ENCODE measurements around the gene PAH.

PAH gene

DNA sequence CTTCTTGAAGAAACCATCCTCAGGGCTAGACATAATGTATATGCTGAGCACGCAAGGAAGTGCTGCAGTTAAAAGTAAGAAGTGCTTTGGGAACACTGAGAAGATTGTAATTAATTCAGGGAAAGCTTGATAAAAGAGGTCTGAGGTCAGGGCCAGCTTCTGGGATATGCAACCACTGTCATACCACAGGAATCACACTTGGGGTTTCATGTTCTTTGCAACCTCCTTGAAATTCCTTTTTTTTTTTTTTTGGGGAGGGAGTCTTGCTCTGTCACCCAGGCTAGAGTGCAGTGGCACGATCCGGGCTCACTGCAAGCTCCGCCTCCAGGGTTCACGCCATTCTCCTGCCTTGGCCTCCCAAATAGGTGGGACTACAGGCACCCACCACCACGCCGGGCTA, 6.9 kb downstream of the PAH start:
- H3K4me3 ChIP-seq (ENCODE audit: low read length): no peak overlapping the region
- H3K36me3 ChIP-seq (ENCODE audit: control insufficient read depth, insufficient read depth, low read length): no peaks in the 10 kb centered on the region
- H3K9ac ChIP-seq (ENCODE audit: low read length): no peak overlapping the region
- no peaks in the 10 kb centered on the region for H3K4me1 ChIP-seq (ENCODE audit: control insufficient read depth, insufficient read depth, low read length)
- H3K27ac ChIP-seq (ENCODE audit: low read depth, low read length): no peak overlapping the region
- no peaks in the 10 kb centered on the region for H3K27me3 ChIP-seq (ENCODE audit: control insufficient read depth, insufficient read depth, low read length)

DNA sequence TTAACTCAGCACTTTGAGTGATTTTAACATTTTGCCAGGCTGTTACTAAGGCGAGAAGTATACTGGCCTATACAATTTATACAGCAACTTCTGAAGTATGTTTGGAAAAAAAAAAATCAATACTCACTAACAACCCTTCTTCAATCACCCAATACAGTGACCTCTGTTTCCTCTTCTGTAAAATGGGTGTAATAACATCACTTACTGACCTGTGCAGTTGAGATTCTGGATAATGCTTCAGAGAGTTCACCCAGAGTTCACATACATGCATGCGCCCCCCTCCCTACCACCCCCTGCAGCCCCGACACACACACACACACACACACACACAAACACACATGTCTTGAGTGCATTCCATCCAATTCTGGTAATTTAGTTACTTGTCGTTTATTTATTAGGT, 9.1 kb downstream of the PAH start:
- Histone ChIP-seq H3K36me3 (ENCODE audit: control insufficient read depth, insufficient read depth, low read length) (no peaks in the 10 kb centered on the region), H3K4me3 (ENCODE audit: low read length) (no peak overlapping the region), H3K27me3 (ENCODE audit: control insufficient read depth, insufficient read depth, low read length) (no peaks in the 10 kb centered on the region), H3K9ac (ENCODE audit: low read length) (no peak overlapping the region), H3K4me1 (ENCODE audit: control insufficient read depth, insufficient read depth, low read length) (no peaks in the 10 kb centered on the region), H3K27ac (ENCODE audit: low read depth, low read length) (no peak overlapping the region)

DNA sequence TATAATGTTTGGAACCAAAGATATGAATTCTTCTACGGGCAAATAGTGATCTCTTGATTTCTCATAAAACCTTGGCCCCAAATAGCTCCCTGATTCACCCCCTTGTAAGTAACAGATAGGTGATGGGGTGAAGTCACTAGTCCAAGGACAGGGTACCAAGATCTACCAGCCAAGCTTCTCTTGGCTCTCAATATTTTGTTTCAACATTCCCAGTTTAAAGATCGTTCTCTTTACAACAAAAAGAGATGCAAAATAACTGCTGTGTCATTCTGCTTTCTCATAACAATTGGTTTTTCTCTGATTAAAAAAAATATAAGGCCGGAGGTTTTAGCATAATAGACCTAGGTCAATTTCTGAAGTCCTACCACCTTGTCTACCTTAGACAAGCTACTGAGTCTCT, 11.8 kb downstream of the PAH start:
- no peak overlapping the region for H3K9ac ChIP-seq (ENCODE audit: low read length)
- H3K27me3 ChIP-seq (ENCODE audit: control insufficient read depth, insufficient read depth, low read length): no peaks in the 10 kb centered on the region
- no peak overlapping the region for H3K27ac ChIP-seq (ENCODE audit: low read depth, low read length)

DNA sequence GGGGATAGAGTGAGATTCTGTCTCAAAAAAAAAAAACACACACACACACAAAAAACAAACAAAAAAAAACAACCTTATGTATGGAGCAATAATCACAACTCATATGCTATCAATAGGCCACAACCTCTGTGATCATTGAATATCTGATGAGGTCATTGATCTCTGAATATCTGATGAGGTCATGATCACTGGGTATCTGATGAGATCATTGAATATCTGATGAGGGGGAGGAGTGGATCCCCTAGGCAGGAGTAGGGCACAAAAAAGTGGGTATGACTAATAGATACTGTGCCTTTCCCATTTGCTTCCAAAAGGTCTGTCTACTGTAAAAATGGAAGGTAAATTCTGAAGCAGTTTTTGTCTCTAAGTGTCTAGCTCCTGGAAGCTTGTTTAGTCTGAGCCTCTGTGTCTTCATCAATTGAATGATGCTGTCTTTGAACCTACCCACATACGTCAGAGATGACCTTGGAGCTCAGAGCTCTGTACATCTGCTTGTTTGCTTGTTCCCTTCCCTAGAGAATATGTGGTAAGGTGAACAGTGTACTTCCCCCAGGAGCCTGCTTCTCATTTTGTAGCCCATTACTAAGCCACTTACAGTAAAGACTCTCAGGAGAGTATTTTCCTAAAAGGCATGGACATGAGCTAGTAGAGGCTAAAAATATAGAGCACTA, 13.6 kb downstream of the PAH start:
- no peak overlapping the region for H3K9ac ChIP-seq (ENCODE audit: low read length)
- no peaks in the 10 kb centered on the region for H3K36me3 ChIP-seq (ENCODE audit: control insufficient read depth, insufficient read depth, low read length)
- H3K4me1 ChIP-seq (ENCODE audit: control insufficient read depth, insufficient read depth, low read length): no peaks in the 10 kb centered on the region
- H3K4me3 ChIP-seq (ENCODE audit: low read length): no peak overlapping the region
- no peak overlapping the region for H3K27ac ChIP-seq (ENCODE audit: low read depth, low read length)
- no peaks in the 10 kb centered on the region for H3K27me3 ChIP-seq (ENCODE audit: control insufficient read depth, insufficient read depth, low read length)

More for the DNA sequence above, 11.8 kb downstream of the PAH start:
- H3K36me3 ChIP-seq (ENCODE audit: control insufficient read depth, insufficient read depth, low read length): no peaks in the 10 kb centered on the region
- H3K4me1 ChIP-seq (ENCODE audit: control insufficient read depth, insufficient read depth, low read length): no peaks in the 10 kb centered on the region
- H3K4me3 ChIP-seq (ENCODE audit: low read length): no peak overlapping the region

DNA sequence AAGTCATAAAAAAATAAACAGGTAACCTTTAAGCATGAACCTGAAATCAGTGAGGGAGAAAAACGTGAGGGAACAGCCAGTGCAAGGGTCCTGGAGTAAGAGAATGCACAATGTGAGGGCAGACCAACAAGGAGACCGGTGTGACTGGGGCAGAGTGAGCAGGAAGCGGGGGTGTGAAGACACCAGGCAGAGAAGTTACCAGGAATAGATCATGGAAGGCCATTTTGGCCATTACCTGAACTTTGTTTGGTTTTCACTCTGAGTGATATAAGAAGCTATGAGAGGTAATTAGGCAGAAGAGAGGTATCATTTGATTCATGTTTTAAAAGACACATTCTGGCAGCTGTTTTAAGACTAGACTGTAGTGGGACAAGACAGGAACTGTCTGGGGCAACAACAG, 15.0 kb downstream of the PAH start:
- Histone ChIP-seq H3K27ac (ENCODE audit: low read depth, low read length) (no peak overlapping the region), H3K9ac (ENCODE audit: low read length) (no peak overlapping the region), H3K4me3 (ENCODE audit: low read length) (no peak overlapping the region), H3K27me3 (ENCODE audit: control insufficient read depth, insufficient read depth, low read length) (no peaks in the 10 kb centered on the region), H3K36me3 (ENCODE audit: control insufficient read depth, insufficient read depth, low read length) (no peaks in the 10 kb centered on the region), H3K4me1 (ENCODE audit: control insufficient read depth, insufficient read depth, low read length) (no peaks in the 10 kb centered on the region)

DNA sequence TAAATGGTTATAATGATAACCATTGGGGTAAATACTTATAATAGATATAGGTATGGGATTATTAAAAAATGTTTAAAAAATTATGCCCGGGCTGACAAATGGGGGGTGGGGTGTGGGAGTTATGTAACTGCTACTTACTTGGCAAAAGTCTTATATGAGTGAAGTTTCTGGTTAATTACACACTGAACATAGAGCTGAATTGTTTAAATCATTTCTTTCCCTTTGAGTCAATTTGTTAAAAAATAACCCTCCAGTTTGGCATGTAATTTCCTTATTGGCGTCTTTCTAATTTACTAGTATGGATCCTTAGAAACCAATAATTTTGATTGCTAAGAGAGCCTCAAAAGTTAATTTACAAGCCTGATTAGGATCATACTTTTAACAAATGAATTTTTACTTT, 16.7 kb downstream of the PAH start:
- no peaks in the 10 kb centered on the region for H3K36me3 ChIP-seq (ENCODE audit: control insufficient read depth, insufficient read depth, low read length)
- no peak overlapping the region for H3K4me3 ChIP-seq (ENCODE audit: low read length)
- no peak overlapping the region for H3K27ac ChIP-seq (ENCODE audit: low read depth, low read length)
- no peak overlapping the region for H3K9ac ChIP-seq (ENCODE audit: low read length)
- H3K4me1 ChIP-seq (ENCODE audit: control insufficient read depth, insufficient read depth, low read length): no peaks in the 10 kb centered on the region
- no peaks in the 10 kb centered on the region for H3K27me3 ChIP-seq (ENCODE audit: control insufficient read depth, insufficient read depth, low read length)

DNA sequence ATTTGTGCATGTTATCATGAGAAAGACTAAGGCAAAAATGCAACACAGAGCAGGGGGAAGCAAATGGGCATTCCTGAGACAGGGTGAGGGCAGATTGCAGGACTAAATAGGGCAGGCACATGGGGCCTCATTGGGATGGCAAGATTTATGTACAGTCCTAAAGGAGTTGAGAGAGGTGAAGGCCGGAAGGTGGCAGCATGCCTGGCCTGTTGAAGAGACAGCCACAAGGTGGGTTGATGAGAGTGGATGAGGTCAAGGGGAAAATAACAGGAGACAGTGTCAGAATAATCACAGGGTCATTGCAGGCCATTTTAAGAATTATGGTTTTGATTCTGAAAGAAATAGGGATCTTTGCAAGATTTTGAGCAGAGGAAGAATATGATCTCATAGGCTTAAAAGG, 21.0 kb downstream of the PAH start:
- Histone ChIP-seq H3K4me3 (ENCODE audit: low read length) (no peak overlapping the region), H3K9ac (ENCODE audit: low read length) (no peak overlapping the region), H3K27me3 (ENCODE audit: control insufficient read depth, insufficient read depth, low read length) (no peaks in the 10 kb centered on the region), H3K4me1 (ENCODE audit: control insufficient read depth, insufficient read depth, low read length) (no peaks in the 10 kb centered on the region), H3K36me3 (ENCODE audit: control insufficient read depth, insufficient read depth, low read length) (no peaks in the 10 kb centered on the region), H3K27ac (ENCODE audit: low read depth, low read length) (no peak overlapping the region)

DNA sequence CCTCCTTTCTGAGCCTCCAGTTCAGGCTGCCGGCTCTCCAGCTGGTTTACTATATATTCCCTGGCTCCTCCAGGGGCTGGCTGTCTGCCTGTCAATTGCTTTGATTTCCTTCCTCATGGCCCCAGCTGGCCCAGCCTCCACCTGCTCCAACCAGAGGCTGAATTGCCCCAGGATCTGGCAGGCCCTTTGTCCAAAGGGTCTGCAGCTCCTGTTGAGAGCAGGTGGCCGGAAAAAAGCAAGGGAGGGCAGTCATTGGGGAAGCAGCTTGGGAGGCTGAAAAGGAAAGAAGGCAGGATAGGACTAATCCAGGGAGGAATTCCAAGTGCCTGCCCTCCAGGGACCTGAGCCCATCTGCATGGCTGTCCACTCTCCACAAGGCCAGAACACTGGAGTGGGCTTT, 25.3 kb downstream of the PAH start:
- H3K4me3 ChIP-seq (ENCODE audit: low read length): no peak overlapping the region
- H3K4me1 ChIP-seq (ENCODE audit: control insufficient read depth, insufficient read depth, low read length): no peaks in the 10 kb centered on the region
- no peaks in the 10 kb centered on the region for H3K36me3 ChIP-seq (ENCODE audit: control insufficient read depth, insufficient read depth, low read length)
- no peak overlapping the region for H3K27ac ChIP-seq (ENCODE audit: low read depth, low read length)
- no peaks in the 10 kb centered on the region for H3K27me3 ChIP-seq (ENCODE audit: control insufficient read depth, insufficient read depth, low read length)
- no peak overlapping the region for H3K9ac ChIP-seq (ENCODE audit: low read length)

DNA sequence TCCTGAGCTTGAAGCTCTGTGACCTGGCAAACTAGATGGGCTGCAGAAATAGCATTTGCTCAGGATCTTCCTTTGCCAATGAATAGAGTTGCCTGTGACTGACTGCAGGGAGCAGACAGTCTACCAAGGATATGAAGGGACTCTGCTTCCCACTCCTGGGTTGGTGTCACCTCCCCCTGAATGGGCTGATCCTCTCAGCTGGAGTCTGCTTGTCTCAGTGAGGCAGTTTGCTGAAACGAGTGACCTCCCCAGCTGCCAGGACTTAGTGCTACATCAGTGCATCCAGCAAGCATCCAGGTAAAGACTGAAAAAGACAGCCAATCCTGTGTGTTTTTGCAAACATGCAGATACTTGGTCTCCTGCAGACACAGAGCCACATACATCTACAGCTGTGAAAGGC, 28.5 kb downstream of the PAH start:
- no peaks in the 10 kb centered on the region for H3K36me3 ChIP-seq (ENCODE audit: control insufficient read depth, insufficient read depth, low read length)
- H3K4me1 ChIP-seq (ENCODE audit: control insufficient read depth, insufficient read depth, low read length): no peaks in the 10 kb centered on the region
- no peak overlapping the region for H3K9ac ChIP-seq (ENCODE audit: low read length)
- no peak overlapping the region for H3K4me3 ChIP-seq (ENCODE audit: low read length)
- no peak overlapping the region for H3K27ac ChIP-seq (ENCODE audit: low read depth, low read length)
- no peaks in the 10 kb centered on the region for H3K27me3 ChIP-seq (ENCODE audit: control insufficient read depth, insufficient read depth, low read length)

DNA sequence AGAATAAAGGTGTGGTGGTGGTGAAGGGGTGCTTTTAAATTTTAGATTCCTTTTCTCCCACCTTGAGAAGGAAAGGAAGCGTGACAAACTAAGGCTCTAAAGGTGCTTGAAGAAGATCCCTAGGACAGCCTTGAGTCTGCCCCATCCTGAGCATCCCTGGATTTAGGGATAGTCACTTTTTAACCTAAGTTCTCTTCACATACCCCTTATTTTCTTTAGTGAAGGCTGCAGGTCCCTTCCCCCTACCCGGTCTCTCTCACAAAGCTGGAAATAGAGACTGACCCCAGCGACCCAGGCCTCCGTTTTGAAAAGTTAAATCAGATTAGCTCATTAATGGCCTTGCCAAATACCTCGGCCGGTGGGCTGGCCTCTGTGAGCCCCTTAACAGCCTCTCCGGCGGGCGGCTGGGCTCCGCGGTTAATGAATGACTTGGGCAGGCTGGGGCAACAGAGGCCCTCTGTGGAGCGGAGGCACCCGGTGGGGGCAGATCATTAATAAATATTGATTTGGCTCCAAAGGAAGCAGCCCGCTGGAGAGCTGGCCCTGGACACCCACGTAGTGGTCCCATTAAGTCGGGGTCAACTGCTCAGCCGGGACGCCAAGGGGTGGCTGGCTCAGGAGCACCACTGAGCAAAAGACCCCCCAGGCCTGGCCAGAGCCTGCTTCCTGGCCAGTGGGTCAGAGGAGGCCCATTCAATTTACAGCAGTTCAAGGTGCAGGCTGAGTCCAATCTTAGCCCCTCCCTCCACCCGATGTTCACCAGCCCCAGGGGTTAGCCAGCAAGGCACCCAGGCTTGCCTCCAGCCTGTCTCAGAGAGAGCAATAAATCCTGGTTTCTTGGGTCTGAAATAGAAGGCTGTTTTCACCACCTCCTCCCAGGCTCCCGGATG, 31.8 kb downstream of the PAH start:
- H3K4me1 ChIP-seq (ENCODE audit: control insufficient read depth, insufficient read depth, low read length): no peaks in the 10 kb centered on the region
- no peaks in the 10 kb centered on the region for H3K36me3 ChIP-seq (ENCODE audit: control insufficient read depth, insufficient read depth, low read length)
- no peaks in the 10 kb centered on the region for H3K27me3 ChIP-seq (ENCODE audit: control insufficient read depth, insufficient read depth, low read length)
- H3K9ac ChIP-seq (ENCODE audit: low read length): no peak overlapping the region
- no peak overlapping the region for H3K4me3 ChIP-seq (ENCODE audit: low read length)
- no peak overlapping the region for H3K27ac ChIP-seq (ENCODE audit: low read depth, low read length)

DNA sequence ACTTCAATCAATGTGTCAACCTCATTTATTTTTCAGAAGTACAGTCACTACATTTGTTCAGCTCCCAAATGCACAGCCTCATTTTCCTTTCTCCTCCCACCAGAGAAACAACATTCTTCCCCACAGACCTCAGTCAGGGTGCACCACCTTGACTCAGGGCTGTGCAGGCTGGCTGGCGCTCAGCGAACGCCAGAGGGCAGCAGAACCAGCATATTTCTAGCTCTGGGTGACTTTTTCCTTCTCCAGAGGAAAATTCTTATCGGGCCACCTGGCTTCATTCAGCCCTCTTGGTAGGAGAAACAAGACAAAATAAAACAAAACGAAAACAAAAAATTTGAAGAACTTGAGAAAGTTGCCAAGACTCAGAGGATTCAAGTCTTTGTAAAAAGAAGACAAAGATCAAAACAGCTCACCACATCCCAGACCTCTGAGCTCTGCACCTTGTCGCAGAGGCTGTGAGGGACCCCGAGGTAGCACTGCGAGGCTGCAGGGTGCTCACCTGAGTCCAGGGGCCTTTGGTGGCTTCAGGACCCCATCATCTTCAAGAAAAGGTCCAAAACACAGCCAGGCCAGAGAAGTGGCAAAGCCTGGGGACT, 33.7 kb downstream of the PAH start:
- H3K4me1 ChIP-seq (ENCODE audit: control insufficient read depth, insufficient read depth, low read length): no peaks in the 10 kb centered on the region
- no peaks in the 10 kb centered on the region for H3K27me3 ChIP-seq (ENCODE audit: control insufficient read depth, insufficient read depth, low read length)
- no peak overlapping the region for H3K27ac ChIP-seq (ENCODE audit: low read depth, low read length)
- H3K4me3 ChIP-seq (ENCODE audit: low read length): no peak overlapping the region
- no peak overlapping the region for H3K9ac ChIP-seq (ENCODE audit: low read length)
- H3K36me3 ChIP-seq (ENCODE audit: control insufficient read depth, insufficient read depth, low read length): no peaks in the 10 kb centered on the region

DNA sequence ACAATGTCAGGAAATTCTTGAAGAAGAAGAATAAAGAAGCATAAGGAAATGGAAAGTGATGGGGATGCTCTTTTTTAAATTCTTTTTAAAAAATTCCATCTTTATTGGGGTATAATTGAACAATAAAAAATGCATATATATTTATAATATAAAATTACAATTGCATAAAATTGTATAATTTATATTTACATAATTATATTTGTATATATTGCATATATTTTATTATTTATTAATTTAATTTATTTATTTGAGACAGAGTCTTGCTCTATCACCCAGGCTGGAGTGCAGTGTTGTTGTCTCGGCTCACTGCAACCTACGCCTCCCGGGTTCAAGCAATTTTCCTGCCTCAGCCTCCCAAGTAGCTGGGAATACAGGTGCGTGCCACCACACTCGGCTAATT, 36.3 kb downstream of the PAH start:
- H3K27me3 ChIP-seq (ENCODE audit: control insufficient read depth, insufficient read depth, low read length): no peaks in the 10 kb centered on the region
- H3K36me3 ChIP-seq (ENCODE audit: control insufficient read depth, insufficient read depth, low read length): no peaks in the 10 kb centered on the region
- no peak overlapping the region for H3K9ac ChIP-seq (ENCODE audit: low read length)
- H3K4me3 ChIP-seq (ENCODE audit: low read length): no peak overlapping the region
- H3K4me1 ChIP-seq (ENCODE audit: control insufficient read depth, insufficient read depth, low read length): no peaks in the 10 kb centered on the region
- H3K27ac ChIP-seq (ENCODE audit: low read depth, low read length): no peak overlapping the region
